ENCODE results near the gene HOXD11. TPM values are rescaled to one million over a fixed set of nuclear protein-coding genes. Genes with fewer than 3 reads are reported as not detected.

Gene HOXD11
- total RNA-seq, 1 donor from 2014 or later: not detected

GRCh38 chr2:176126929-176127773, 20.1 kb downstream of the HOXD11 start:
- peak; percentile 93 for TF ChIP-seq CTCF (IDR thresholded peaks at IDR 0.05; ENCODE audit: unreplicated experiment)
- no peaks in the 10 kb centered on the region for H3K9me3 Mint-ChIP-seq (ENCODE audit: unreplicated experiment)
- H3K4me3 Mint-ChIP-seq (ENCODE audit: unreplicated experiment): no peak overlapping the region
- DNase-seq (ENCODE audit: low spot score): peak; percentile 69
- peaks cover 30% of the 10 kb centered on the region for H3K4me1 Mint-ChIP-seq (ENCODE audit: unreplicated experiment)
- no peak overlapping the region for H3K27ac Mint-ChIP-seq (ENCODE audit: unreplicated experiment)
- no peaks in the 10 kb centered on the region for H3K36me3 Mint-ChIP-seq (ENCODE audit: low read depth, unreplicated experiment)
- peaks cover 42% of the 10 kb centered on the region for H3K27me3 Mint-ChIP-seq (ENCODE audit: unreplicated experiment)

- Mint-ChIP-seq H3K9me3 (ENCODE audit: unreplicated experiment) (no peaks in the 10 kb centered on the region), H3K4me3 (ENCODE audit: unreplicated experiment) (peak overlapping the region; percentile 90), H3K27ac (ENCODE audit: unreplicated experiment) (no peak overlapping the region), H3K36me3 (ENCODE audit: low read depth, unreplicated experiment) (no peaks in the 10 kb centered on the region), H3K4me1 (ENCODE audit: unreplicated experiment) (peaks cover 30% of the 10 kb centered on the region), H3K27me3 (ENCODE audit: unreplicated experiment) (peaks cover 43% of the 10 kb centered on the region)
- no peak for TF ChIP-seq CTCF (IDR thresholded peaks at IDR 0.05; ENCODE audit: unreplicated experiment)
- DNase-seq (ENCODE audit: low spot score): no peak
Measured at GRCh38 chr2:176127774-176128072, 20.6 kb downstream of the HOXD11 start.

- peaks cover 43% of the 10 kb centered on the region for H3K27me3 Mint-ChIP-seq (ENCODE audit: unreplicated experiment)
- peak overlapping the region; percentile 7 for H3K27ac Mint-ChIP-seq (ENCODE audit: unreplicated experiment)
- peaks cover 30% of the 10 kb centered on the region for H3K4me1 Mint-ChIP-seq (ENCODE audit: unreplicated experiment)
- peak; percentile 24 for DNase-seq (ENCODE audit: low spot score)
- H3K4me3 Mint-ChIP-seq (ENCODE audit: unreplicated experiment): peak overlapping the region; percentile 90
- H3K36me3 Mint-ChIP-seq (ENCODE audit: low read depth, unreplicated experiment): no peaks in the 10 kb centered on the region
- H3K9me3 Mint-ChIP-seq (ENCODE audit: unreplicated experiment): no peaks in the 10 kb centered on the region
- TF ChIP-seq CTCF (IDR thresholded peaks at IDR 0.05; ENCODE audit: unreplicated experiment): no peak
Measured at GRCh38 chr2:176128172-176128981, 21.3 kb downstream of the HOXD11 start.

- no peaks in the 10 kb centered on the region for H3K9me3 Mint-ChIP-seq (ENCODE audit: unreplicated experiment)
- H3K27me3 Mint-ChIP-seq (ENCODE audit: unreplicated experiment): peaks cover 40% of the 10 kb centered on the region
- no peaks in the 10 kb centered on the region for H3K36me3 Mint-ChIP-seq (ENCODE audit: low read depth, unreplicated experiment)
- peak within 1 kb of the TSS; percentile 76 for H3K27ac Mint-ChIP-seq (ENCODE audit: unreplicated experiment)
- peak within 1 kb of the TSS; percentile 90 for H3K4me3 Mint-ChIP-seq (ENCODE audit: unreplicated experiment)
- TF ChIP-seq CTCF (IDR thresholded peaks at IDR 0.05; ENCODE audit: unreplicated experiment): no peak
- peaks cover 28% of the 10 kb centered on the region for H3K4me1 Mint-ChIP-seq (ENCODE audit: unreplicated experiment)
- peak; percentile 74 for DNase-seq (ENCODE audit: low spot score)
Measured at GRCh38 chr2:176128982-176129796, 22.1 kb downstream of the HOXD11 start, which contains the start of gene HOXD8. TSS of gene HOXD8 (plus strand) at chr2:176129705. CDS start at chr2:176130367, 662 bp downstream.
